Bronchial epithelial cell (primary cell): ENCODE results near the gene CXCR1. TPM values are rescaled to one million over a fixed set of nuclear protein-coding genes. Genes with fewer than 3 reads are reported as not detected.

Experiments
- total RNA-seq: library from RNA; depleted of rRNA; stranded (reverse); fragments of >200 nt; gene quantifications from 2 replicates; pipeline ENCODE4 v1.2.1, GENCODE V29; 2014

Gene CXCR1
- total RNA-seq, 1 donor from 2014 or later, result not detected

Other genes starting within 250 kb of the CXCR1 start
- 1.6 and 2.0 TPM in 2 replicates for gene TNS1, start 164.0 kb downstream of the CXCR1 start, total RNA-seq
- not detected in 2 replicates for gene RUFY4, start 97.7 kb downstream of the CXCR1 start, total RNA-seq
- 0.13 TPM in 1 of 2 replicates, not detected in the other for gene CXCR2, start 40.9 kb downstream of the CXCR1 start, total RNA-seq
- 504 and 577 TPM in 2 replicates for gene ARPC2, start 50.2 kb upstream of the CXCR1 start, total RNA-seq
- gene GPBAR1, start 94.1 kb upstream of the CXCR1 start, total RNA-seq, result under 0.01 TPM in 1 of 2 replicates, not detected in the other
- gene AAMP, start 103.2 kb upstream of the CXCR1 start, total RNA-seq, result 205 and 229 TPM in 2 replicates
- gene PNKD, start 103.6 kb upstream of the CXCR1 start, total RNA-seq, result 10.3 and 16.8 TPM in 2 replicates
- gene TMBIM1, start 125.5 kb upstream of the CXCR1 start, total RNA-seq, result 468 and 656 TPM in 2 replicates
- gene CATIP, start 189.9 kb upstream of the CXCR1 start, total RNA-seq, result not detected in 2 replicates
- 0.26 and 0.51 TPM in 2 replicates for gene SLC11A1, start 215.3 kb upstream of the CXCR1 start, total RNA-seq
- 26.5 and 32.1 TPM in 2 replicates for gene CTDSP1, start 232.9 kb upstream of the CXCR1 start, total RNA-seq